RPMI7951 (cell line): ENCODE measurements around the gene CA12. TPM values are rescaled to one million over a fixed set of nuclear protein-coding genes. Genes with fewer than 3 reads are reported as not detected.
A peak's percentile ranks its signal among the peaks of the same experiment; 100 is the strongest.

Experiments used
- DNase-seq: peaks from one replicate; pipeline ENCODE4 v3.0.0-alpha.2; 2012; ENCODE audit warnings: low read depth
- total RNA-seq: library from RNA; depleted of rRNA; stranded (reverse); fragments of >200 nt; shearing (Covaris generic); gene quantifications from 2 replicates; pipeline ENCODE4 v1.2.3, GENCODE V29; 2014

CA12 gene
- total RNA-seq, 1 experiment from 2014 or later: 30.2 TPM

DNA sequence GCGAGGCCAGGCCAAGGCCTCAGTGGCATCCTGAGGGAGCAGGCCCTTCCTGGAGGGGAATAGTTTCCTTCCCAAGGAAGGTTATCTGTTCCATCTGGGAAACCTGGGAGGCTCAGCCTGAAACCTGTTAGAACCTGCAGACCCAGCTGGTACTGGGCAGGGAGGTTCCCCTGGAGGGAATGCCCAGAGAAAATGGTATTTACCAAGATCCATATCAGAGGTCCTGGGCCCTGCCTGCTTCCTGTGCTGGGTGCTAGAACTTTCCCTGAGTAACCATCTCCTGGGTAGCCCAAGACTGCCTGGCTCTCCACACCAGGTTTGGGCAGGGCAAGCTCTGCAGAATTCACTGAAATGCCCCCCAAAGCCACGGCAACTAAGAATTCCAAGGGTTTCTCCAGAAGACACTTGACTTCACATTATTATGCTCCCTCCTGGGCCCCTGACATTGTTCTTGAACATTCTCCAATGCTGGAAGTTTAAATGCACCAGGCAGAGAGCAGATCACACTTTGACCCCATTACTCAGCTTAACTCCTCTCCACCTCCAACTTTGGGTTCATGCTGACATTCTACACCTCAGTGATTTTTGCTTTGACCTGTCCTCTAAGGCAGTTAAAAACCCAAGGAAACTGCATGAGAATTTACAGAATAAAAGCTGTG is 2.0 kb downstream of the CA12 start:
- no peak for DNase-seq

DNA sequence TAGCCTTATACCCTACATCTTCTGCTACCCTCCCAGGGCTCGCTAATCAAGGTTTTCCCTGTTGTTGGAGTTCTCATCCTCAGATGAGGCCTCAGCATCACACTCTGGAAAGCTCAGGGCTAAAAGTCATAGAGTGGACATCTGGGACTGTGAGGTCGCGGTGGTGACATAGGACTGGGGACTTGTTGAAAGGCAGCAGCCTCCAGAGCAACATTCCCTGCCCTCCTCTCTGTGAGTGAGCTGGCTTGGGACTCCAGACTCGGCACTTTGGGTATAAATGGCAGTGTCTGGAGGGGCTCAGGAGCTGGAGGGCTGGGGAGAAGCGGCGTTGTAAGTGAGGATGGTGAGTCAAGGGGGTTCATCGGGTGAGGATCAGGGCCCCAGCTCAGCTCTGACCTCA is 2.7 kb downstream of the CA12 start:
- DNase-seq: no peak

DNA sequence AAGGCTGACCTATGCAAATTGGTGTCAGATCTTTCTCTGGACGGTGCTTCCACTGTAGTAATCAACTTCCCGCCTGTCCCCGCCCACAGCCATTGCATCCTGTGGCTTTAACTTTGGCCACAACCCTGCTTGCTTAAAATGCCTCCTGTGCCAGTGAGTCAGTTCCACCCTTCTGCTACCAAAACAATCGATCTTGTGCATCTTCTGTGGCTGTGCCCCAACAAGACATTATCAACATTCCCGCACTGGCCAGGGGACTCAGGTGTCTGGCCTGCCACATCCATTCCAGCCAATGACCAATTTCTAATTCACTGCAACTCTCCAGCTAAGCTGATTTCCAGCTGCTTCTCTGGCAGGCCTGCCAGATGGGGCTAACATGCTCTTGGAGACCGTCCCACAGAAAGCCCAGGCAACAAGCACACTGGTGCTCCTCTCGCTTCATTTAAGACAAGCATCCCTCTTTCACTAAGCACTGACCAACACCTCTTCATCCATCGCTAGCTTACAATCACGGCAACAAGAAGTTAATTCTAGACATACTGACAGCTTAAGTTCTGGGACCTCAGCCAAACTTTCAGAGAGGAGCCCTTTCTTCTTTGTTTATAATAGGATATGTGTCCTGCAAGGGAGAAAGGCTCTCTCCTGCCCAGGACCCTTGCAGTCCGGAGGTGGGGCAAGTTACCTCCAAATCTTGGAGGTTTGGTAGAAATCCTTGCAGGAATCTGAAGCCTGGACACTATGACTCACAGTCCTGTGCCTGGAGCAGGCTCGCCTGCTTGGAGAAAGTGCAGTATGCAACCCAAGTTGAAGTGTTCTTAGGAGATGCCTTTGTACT is 6.7 kb downstream of the CA12 start:
- peak; percentile 84 for DNase-seq

DNA sequence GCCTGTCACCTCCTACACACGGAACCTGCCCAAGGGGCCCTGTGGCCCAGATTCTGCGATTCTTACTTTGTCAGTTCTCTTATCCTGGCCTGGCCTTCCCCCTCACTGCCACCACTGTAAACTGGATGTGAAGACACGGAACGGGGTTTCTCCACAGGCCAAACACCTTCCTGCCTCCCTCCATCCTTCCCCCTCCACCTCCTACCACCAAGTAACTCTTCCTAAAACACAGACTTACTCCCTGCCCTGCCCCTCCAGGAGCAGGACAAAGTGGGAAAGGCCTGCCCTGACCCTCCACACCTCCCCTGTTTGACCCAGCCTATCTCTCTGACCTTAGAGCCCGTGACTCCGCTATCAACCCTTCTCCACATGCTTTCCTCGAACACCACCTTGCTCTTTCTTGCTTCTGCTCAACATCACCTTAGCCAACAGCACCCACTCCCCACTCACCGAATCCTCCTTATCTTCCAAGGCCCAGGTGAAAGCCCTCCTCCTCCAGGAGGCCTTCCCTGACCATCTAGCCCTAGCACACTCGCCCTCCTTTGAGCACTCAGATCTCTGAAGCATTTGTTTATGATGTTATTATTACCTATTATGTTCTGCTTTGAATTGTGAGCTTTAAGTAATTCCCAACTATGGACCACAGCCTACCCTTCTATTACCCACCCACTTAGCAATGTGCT is 7.6 kb downstream of the CA12 start:
- no peak for DNase-seq

DNA sequence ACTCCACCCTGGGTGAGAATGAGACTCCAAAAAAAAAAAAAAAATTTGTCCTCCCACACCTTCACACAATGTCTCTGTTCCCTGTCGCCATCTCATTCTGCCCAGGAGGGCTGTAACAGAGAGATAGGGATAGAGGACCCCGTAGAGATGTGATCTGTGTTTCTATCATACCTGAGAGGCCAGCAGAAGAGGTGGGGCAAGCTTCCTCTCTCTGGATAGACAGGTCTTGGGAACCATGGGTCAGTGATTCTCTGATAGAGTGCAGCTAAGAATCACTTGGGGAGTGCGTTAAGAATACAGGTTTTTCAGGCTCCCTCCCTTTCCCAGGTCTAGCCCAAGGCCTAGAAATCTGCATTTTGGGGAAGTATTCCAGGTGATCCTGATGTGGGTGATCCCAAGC is 8.3 kb downstream of the CA12 start:
- DNase-seq: no peak

DNA sequence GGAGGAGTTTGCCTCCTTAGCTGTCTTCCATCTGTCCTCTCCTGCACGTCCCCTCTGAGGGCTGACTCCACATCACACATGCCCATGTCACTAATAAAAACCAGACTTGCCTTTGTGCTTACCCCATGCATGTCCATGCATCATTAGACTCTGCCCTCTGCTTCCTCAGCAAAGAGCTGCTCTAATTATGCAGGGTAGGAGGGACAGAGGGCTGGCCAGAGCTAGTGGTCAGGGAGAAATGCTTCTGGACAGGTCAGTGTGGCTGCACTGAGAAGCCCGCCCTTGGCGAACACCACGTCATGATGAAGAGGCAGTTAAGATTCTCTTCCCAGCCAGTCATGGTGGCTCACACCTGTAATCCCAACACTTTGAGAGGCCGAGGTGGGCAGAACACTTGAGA is 8.9 kb downstream of the CA12 start:
- peak; percentile 96 for DNase-seq

DNA sequence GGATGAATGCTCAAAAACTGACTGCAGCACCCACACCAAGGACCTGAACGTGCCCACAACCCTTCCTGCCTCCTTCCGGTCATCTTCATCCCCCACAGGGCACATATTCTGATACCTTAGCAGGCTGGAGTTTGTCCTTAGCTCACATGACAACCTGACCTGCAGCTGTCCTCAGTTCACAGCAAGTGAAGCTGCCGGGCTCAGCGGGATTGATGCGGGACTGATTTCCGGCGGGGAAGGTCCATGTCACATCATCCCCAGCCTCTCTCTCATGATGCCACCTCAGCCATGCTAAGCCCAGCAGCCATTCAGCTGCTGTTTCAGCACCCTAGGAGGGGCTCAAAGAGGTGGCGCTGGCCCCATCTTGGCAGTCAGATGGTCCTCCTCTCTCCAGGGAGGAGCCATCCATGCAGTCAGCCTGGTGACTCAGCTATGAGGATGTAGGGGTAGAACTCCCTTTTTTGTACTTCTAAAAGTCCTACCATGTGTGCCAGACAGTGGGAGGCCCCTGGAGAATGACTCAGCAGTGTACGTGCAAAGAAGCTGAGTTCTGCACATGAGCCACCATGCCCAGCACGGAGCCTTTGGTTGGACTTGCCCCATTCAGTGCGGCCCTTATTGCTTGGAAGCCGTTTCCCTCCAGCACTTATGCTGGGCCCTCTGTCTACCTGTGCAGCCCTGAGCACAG is 9.5 kb downstream of the CA12 start:
- DNase-seq: peak; percentile 99

DNA sequence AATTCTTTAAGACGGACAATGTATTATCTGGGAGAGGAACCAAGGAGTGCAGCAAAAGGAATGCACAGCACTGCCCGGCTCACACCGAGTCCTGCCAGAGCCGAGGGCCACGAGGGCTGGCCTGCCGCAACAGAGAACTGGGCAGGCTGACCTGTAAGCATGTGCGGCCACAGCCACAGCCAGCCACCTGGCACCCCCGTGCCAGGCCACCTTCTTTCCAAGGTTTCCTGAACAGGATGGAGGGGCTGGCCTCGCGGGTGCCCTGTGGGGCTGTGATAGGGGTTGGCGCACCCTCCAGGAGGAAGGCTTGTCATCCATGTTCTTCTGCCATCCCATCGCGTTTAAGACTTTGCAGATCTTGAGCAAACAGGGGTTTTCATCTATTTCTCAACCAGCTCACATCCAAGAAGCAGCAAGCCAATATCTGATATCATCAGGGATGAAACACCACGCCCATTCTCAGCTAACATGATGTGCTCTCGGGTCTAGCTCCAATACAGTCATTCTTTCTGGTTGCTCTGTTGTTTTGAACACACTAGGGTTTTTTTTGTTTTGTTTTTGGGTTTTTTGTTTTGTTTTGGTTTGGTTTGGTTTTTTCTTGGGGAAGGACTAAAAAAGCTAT is 10.2 kb downstream of the CA12 start:
- DNase-seq: peak; percentile 63

DNA sequence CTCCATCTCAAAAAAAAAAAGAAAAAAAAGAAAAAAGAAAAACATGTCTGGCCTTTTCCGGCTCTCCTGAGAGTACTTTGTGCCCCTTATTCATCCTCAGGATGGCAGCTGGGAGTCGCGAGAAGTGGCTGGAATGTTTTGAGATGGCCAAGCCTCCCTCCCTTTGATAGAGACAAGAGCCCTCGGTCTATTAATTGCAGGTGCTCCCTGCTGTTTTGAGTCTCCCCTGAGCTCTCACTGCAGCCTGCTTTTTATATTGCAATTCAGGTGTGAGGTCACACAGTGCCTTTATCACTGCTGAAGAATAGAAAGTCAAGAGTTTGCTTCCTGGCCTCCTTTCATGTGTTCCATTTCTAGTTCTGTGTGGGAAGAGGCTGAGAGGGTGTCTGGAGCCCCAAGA is 10.9 kb downstream of the CA12 start:
- DNase-seq: no peak

DNA sequence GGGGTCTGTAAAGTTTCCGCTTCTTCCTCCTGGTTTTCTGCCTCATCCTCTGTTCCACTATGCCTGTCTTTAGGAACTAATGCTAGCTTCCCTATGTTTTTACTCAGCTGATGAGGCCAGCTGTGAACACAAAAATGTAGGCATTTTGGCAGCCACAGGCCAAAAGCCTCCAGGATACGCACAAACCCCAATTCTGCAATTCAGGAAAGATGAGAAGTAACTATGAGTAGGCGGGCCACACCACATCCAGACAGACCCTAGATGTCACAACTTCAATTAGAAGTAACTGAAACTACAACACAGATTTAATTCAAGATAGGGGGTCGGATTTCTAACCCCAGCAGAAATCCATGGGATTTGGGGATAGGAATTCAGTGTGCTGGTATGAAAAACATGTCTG is 11.9 kb downstream of the CA12 start:
- peak; percentile 21 for DNase-seq

DNA sequence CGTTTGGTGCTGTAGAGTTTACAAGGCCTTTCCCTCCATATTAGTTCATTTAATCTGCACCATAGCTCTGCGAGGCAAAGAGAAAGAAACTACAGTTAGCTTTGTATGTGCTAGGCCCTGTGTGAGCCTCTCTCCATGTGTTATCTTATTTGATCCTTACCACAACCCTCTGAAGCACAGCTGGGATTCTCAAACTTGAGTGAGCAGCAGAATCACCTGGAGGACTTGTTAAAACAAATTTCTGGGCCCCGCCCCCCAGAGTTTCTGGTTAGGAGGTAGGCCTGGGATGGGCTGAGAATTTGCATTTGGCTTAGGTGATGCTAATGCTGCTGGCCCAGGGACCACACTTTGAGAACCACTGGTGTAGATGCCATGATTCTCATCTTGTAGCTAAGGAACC is 12.3 kb downstream of the CA12 start:
- no peak for DNase-seq

DNA sequence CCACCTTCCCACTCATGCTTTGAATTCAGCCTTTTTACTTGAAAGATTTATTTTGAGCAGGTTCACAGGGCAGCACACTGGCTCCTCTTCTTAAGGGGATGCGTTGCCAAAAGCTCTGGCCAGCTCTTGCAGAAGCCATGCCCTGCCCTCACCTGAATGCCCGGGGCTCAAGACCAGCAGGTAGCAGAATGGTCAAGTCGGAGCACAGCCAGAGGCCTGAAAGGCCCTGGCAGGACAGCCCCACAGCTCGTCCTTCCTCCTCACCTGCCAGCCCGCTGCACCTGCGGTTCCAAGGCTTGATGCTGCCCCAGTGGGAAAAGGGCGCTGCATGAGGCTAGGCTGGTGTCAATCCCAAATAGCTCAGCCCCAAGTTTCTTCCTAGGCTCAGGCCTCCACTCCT is 13.1 kb downstream of the CA12 start:
- no peak for DNase-seq

DNA sequence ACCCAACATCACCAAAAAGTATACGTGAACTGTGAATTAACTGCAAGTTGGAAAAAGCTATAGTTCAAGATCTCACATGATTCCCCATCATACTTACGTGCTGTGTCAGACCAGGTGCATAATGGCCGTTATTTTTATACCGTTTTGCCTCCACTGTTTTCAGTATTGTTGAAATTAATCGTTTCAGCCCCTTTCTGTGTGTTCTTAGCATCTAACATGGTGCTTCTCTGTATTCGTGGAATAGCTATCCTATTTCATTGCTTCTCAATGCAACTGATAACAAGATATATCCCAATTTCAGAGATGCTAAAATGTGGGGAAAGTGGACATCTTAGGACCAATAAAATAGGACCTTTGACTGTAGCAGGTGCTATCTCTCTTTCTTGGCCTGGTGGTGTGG is 13.7 kb downstream of the CA12 start:
- no peak for DNase-seq

DNA sequence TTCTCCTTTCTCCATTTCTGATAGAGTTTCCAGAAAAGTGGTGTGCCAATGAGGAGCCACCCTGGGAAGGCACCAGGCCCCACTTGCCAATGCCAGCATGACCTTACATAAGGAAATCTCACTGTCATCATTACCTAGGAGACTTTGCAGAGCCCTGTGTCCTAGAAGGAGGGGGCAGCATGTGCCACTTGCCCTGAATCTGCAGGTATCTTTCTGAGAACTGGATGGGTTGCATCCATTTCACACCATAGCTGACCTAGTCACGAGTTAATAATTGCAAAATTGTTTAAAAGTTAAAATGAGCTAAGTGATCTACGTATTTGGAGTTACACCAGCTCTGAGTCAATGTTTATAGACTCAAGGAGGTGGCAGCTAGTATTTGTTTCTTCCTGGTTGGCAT is 14.3 kb downstream of the CA12 start:
- DNase-seq: no peak

DNA sequence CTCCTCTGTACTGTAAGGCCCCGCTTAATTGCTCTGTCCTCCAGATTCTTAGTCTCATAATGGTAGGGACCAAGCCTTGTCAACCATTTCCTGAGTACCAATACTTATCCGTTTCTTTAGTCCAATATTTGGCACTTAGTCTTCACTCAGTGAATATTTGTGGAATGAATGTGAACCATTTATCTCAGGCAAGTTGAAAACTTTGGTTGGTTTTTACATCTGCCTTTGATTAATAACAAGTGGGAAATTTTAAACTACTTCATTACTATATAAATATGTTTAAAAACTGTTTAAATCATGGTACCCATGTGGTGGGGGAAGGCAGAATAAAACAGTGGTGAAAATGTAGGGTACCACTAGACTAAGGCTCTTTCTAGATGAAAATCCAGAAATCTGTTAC is 15.2 kb downstream of the CA12 start:
- DNase-seq: no peak

DNA sequence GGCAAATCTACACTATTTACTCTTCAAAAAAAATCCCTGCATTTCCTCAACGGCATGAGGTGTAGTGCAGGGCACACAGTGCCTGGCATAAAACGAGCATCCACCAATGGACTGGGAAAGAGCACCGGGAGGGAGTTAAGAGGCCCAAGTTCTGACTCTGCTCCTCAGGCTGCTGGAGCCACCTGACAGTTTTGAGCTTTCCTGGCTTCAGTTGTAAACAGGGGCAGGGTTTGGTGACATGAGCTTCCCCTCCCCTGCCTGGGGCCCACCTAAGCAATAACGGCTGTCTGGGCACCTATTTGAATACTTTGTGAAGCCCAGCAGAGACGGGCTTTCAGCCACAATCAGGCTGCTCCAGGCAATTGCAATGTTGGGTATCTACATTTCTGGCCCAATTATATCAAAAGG is 16.4 kb downstream of the CA12 start:
- DNase-seq: no peak

DNA sequence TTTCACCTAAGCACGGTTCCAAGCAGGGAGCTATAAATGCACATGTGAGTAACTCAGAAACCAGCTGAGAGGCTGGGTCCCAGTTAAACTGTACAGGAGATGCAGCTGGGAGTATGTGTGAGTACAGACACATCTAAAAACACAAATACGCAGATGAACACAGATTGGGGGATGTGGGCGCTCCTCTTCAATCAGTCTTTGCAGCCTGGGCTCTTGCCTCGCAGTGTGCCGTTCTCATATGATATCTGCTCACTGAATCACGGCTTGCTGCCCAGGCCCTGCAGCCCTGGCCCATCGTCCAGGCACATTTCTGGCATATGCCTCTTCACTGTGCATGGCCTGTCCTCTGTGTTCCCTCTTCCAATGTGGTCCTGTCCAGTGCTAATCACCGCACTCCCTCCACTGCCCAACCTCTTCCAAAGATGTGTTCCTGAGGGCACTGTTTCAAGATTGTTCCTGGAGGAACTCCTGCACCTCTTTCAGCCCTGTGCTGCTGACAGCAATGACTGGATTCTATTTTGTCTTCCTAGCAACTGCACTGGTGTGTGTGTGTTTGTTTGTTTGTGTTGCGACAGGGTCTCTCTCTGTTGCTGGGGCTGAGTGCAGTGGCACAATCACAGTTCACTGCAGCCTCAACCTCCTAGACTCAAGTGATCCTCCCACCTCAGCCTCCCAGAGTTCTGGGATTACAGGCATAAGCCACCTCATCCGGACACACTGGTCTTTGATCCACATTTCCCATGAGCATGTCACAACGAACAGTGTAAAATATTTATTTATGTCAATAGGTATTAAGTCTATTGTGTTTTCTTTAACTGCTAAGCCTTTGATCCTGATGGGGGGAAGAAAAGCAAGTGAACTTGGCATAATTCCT is 17.0 kb downstream of the CA12 start:
- no peak for DNase-seq

DNA sequence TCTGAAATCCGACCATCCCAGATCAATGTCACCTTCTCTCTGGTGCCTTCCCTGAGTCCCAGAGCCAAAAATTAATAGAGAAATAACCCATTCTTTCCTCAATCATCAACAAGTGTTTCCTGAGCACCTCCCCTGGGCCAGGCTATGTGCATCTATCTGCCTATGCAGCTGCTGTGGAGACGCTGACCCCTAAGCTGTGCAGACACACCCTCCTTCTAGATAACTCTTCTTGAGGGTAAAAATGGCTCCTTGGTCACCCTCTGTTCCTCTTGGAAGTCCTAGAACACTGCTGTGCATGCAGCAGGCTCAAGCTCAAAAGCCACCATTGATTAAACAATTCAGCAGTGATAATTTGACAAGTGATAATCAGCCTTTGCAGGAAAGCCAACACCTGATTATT is 18.4 kb downstream of the CA12 start:
- DNase-seq: no peak

DNA sequence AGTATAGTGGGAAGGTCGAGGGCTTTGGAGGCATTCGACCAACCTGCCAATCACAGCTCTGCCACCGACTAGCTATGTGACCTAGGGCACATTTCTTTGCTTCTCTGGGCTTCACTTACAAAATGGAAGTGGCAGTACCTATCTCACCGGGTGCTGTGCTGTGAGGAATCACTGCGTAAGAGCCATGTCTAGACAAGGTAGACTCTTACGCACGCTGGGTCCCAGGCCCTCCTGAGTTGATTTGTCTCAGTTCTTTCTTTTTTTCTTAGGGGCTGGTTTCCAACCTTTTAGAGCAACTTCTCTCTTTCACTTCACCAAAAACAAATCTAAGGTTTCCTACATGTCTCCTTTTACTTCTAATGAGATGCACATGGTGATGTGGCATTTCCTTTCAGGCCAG is 18.8 kb downstream of the CA12 start:
- no peak for DNase-seq

DNA sequence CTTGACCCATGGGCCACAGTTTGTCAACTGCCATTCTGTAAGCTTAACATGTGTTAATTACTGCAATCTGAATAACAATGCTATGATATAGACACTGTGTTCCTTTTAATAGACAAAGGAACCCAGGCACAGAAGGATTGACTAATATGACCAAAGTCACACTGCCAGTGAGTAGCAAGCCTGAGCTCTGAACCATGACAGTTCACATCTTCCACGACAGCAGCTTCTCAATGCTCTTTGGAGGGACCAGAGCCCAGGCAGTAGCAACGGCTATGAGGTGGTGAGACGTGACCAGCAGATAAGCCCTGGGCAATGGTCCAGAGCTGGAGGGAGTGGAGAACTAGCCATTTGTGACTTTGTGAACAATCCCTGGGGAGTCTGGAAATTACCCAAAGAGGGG is 19.4 kb downstream of the CA12 start:
- peak; percentile 28 for DNase-seq

DNA sequence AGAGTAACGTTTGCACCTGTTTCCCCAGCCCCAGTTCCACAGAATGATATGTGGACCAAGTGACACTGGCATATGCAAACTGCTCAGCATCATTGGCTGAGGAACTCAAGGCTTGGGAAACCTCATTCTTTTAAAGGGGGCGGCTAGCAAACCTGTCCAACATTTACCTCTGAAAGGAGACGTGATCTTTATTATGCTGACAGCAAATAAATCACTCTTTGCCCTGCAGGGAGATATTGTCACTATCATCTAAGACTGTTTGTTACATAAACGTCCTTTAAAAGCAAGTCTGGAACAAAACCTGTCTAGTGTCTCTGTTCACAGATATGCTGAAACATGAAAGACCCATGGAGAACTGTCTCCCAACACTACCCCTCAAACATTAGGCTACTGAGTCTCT is 21.5 kb downstream of the CA12 start:
- no peak for DNase-seq
